HL-60/S4 (cell line): Measurements from ENCODE around the gene SARDH.

ENCODE experiments used
- in situ Hi-C: fragments of 300-500 bp; cut with MboI; formaldehyde crosslinking; loops from 2 replicates; pipeline ENCODE4 v1.14.3; 2022; ENCODE audit warnings: low sequenced_read_pairs

SARDH gene

GRCh38 chr9:133716564-133717112, 21.5 kb downstream of the SARDH start:
- in situ Hi-C loops, result no loop called here

- in situ Hi-C loops, result no loop called here
These were observed 22.1 kb downstream of the SARDH start for GRCh38 chr9:133715866-133716563.

GRCh38 chr9:133715295-133715865, 22.8 kb downstream of the SARDH start:
- in situ Hi-C loops, result no loop called here

GRCh38 chr9:133714606-133715294, 23.4 kb downstream of the SARDH start:
- in situ Hi-C loops, result no loop called here

DNA sequence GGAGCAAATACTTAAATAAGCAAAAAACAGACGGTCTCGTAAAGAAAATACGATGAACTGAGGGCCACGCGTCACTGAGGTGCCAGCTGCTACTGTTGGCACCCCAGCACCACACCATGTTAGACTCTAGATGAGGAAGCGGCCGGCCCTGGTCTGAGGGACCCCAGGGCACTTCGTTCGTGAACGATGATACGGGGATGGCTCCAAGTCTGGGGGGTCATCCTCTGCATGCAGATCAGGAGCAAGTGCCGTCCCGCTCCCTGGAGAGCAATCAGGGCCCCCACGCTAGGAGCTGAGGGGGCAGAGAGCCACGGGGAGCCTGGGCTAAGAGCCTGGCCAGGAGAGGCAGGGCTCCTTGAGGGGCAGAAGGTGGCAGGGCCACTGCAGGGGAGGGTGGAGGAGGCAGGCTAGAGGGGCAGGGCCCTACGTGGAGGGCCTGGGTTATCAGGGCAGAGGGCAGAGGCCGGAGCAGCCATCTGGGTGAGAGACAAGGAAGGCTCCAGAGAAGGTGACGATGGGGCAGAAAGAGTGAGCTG, 24.1 kb downstream of the SARDH start:
- in situ Hi-C loops, result no loop called here

GRCh38 chr9:133713150-133713959, 24.8 kb downstream of the SARDH start:
- in situ Hi-C loops, result no loop called here

GRCh38 chr9:133712221-133713100, 25.7 kb downstream of the SARDH start:
- in situ Hi-C loops, result no loop called here

- in situ Hi-C loops, result no loop called here
These were observed 26.5 kb downstream of the SARDH start for GRCh38 chr9:133711428-133712220.

DNA sequence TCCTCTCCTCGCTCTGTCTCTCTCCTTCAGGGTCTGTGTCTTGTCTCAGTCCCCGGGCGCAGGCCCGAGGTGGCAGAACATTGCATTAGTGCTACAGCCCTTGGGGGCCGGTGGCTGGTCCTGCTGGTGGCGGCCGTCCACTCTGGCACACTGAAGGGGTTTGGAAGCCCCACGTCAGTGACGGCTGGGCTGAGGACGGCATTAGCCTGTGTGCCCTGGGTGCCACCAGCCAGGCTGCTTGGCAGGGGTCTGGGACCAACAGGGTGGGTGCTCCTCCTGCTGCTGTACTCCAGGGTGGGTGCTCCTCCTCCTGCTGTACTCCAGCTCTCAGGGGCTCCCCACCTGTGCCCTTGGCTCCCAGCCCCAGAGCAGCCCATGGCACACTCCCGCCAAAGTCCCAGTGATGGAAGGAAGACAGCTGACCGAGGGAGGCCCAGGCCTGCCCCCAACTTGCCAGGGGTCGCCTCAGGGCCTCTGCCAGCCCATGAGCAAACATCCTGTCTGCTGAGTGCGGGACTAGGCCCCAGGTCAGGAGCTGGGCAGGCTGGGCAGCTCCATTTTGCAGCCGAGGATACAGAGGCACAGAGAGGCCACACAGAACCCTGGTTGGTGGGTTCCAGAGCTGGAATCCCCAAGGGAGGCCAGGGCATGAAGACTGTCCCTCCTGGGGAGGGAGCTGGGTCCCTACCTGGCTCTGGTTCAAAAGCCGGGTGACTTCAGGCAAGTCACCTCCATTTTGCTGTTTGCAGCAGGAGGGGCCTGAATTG, 27.3 kb downstream of the SARDH start:
- in situ Hi-C loops, result no loop called here

GRCh38 chr9:133709691-133710571, 28.2 kb downstream of the SARDH start:
- in situ Hi-C loops, result no loop called here

GRCh38 chr9:133709015-133709611, 29.0 kb downstream of the SARDH start:
- in situ Hi-C loops, result no loop called here

DNA sequence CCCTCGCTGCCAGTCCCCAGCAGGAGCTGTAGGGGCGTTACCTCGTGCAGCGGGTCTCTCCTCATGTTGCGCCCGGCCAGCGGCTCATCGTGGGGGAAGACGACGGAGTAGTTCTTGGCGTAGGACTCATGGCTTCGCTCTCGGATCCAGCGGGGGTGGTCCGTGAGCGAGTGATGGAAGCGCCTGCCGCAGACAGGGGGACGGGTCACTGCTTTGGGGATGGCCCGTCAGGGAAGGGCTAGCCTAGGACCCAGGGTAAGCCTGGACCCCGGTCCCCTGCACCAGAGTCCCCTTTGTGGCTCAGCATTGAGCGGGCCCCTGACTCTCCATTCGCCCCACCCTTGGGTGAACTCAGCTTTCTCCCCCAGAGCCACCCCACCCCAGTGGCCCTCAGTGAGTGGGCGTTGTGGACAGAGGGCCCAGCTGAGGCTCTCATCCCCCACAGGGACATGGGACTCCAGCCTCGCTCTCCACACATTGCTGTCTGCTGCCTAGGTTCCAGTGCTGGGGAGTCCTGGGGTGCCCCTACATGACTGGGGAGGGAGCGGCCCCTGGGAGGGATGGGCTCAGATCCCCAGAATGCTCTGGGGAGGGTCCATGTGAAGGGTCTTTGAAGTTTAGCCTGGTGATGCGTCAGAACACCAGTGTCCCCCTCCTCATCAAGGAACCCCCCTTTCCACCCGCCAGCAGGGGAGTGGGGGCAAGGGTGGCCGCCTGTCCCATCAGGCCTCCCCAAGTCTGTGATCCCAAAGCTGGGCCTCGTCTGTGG, 29.7 kb downstream of the SARDH start:
- in situ Hi-C loops, result no loop called here

- in situ Hi-C loops, result no loop called here
These were observed 30.3 kb downstream of the SARDH start for GRCh38 chr9:133707763-133708245.

- in situ Hi-C loops, result no loop called here
These were observed 30.9 kb downstream of the SARDH start for GRCh38 chr9:133707065-133707762.

GRCh38 chr9:133706307-133707050, 31.7 kb downstream of the SARDH start:
- in situ Hi-C loops, result no loop called here
